MCF 10A (cell line): ENCODE data around the gene BUD23. TPM values are rescaled to one million over a fixed set of nuclear protein-coding genes. Genes with fewer than 3 reads are reported as not detected.
A peak's percentile ranks its signal among the peaks of the same experiment; 100 is the strongest.
"Not testable (repeated sequence)": the region's sequence is repeated elsewhere in the genome, so short reads cannot be mapped to it uniquely, and the experiment has no call there.

ENCODE experiments used
- BruUV-seq: library from RNA; stranded (reverse); fragments of 400-500 nt; replicated peaks from 2 replicates; lab custom pipeline; 2021; lab: Mats Ljungman, UMichigan
- CTCF ChIA-PET: fragments of 300-600 bp; sonication (Branson Sonifier 250); formaldehyde crosslinking; extraction: SDS; loops from one replicate; lab custom pipeline; 2021; ENCODE audit warnings: antibody characterized with exemption, inconsistent platforms; lab: Yijun Ruan, JAX
- POLR2A ChIA-PET: fragments of 300-600, 350-650 bp; sonication (Branson Sonifier 250); formaldehyde crosslinking; extraction: SDS; loops from one replicate; lab custom pipeline; 2020; ENCODE audit warnings: antibody characterized with exemption, inconsistent platforms; lab: Yijun Ruan, JAX
- DNase-seq: peaks from one replicate; pipeline ENCODE4 v3.0.0-alpha.2; 2018; ENCODE audit not compliant: unreplicated experiment
- H3K27ac Mint-ChIP-seq: one replicate; pipeline ENCODE4 v1.8.0; 2022; ENCODE audit warnings: mild to moderate bottlenecking, low read depth, mixed read lengths; ENCODE audit not compliant: unreplicated experiment
- H3K27me3 Mint-ChIP-seq: one replicate; pipeline ENCODE4 v1.8.0; 2022; ENCODE audit warnings: mixed read lengths; ENCODE audit not compliant: insufficient read depth, unreplicated experiment
- H3K36me3 Mint-ChIP-seq: one replicate; pipeline ENCODE4 v1.8.0; 2022; ENCODE audit warnings: mild to moderate bottlenecking, moderate library complexity, mixed read lengths; ENCODE audit not compliant: insufficient read depth, unreplicated experiment
- H3K4me1 Mint-ChIP-seq: one replicate; pipeline ENCODE4 v1.8.0; 2022; ENCODE audit warnings: mixed read lengths; ENCODE audit not compliant: insufficient read depth, unreplicated experiment
- H3K4me3 Mint-ChIP-seq: one replicate; pipeline ENCODE4 v1.8.0; 2022; ENCODE audit warnings: mild to moderate bottlenecking, moderate library complexity, mixed read lengths; ENCODE audit not compliant: unreplicated experiment
- H3K9me3 Mint-ChIP-seq: one replicate; pipeline ENCODE4 v1.8.0; 2022; ENCODE audit warnings: mixed read lengths; ENCODE audit not compliant: unreplicated experiment
- intact Hi-C: fragments of 100-400 bp; cut with micrococcal nuclease; formaldehyde crosslinking; loops from 2 replicates; pipeline ENCODE4 v1.14.1; 2022
- total RNA-seq: library from RNA; stranded (reverse); gene quantifications from 2 replicates; pipeline ENCODE4 v1.2.3, GENCODE V29; 2022
- TF ChIP-seq, protein P1 (sequence below): fragments of 200-600 bp; IDR thresholded peaks from one replicate; pipeline ENCODE4 v1.8.0; 2022; ENCODE audit warnings: antibody characterized with exemption, mild to moderate bottlenecking; ENCODE audit not compliant: unreplicated experiment

The BUD23 gene
- total RNA-seq, 1 experiment from 2014 or later = 81.9 TPM

DNA sequence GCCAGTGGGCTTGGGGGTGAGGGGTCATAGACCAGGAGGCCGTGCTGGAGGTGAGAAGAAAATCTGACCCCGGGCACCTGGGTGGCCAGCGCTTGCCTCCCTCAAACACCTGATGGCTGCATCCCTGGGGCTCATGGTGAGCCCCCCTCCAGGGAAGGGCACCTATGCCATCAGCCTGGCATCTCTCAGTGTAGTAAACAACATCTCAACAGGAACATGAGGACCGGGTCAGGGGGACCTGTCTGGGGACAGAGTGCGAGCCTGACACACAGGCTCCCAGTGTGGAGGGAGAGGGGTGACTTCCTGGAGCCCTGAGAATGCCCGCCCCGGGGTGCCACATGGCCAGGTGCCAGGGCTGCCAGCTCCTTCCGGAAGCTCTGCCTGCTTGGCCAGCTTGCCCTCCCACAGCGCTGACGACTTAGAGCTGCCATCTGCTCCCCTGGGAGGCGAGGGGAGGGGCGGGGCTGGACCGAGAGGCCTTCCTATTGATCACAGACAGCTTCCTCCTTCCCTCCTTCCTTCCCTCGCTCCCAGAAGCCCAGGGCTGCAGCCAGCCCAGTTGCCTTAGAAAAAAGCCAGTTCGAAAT lies 23.7 kb downstream of the BUD23 start:
- intact Hi-C loops = no loop called here
- peak; percentile 84 for DNase-seq
- H3K4me3 Mint-ChIP-seq = peak overlapping the region; percentile 33
- no peaks in the 10 kb centered on the region for H3K27me3 Mint-ChIP-seq
- peaks cover 20% of the 10 kb centered on the region for H3K4me1 Mint-ChIP-seq
- BruUV-seq = no TSS peak
- no peaks in the 10 kb centered on the region for H3K9me3 Mint-ChIP-seq
- CTCF ChIA-PET = interaction anchor here (0.6 to 1.8 kb wide), 5 partner anchors 7 to 160 kb away, joined by 3 to 5 read pairs (median 3); no protein-coding TSS in a partner anchor
- POLR2A ChIA-PET = interaction anchor here (0.8 to 2.4 kb wide), 4 partner anchors 8 to 27 kb away, joined by 3 to 18 read pairs (median 5); no protein-coding TSS in a partner anchor
- TF ChIP-seq, protein P1, sequence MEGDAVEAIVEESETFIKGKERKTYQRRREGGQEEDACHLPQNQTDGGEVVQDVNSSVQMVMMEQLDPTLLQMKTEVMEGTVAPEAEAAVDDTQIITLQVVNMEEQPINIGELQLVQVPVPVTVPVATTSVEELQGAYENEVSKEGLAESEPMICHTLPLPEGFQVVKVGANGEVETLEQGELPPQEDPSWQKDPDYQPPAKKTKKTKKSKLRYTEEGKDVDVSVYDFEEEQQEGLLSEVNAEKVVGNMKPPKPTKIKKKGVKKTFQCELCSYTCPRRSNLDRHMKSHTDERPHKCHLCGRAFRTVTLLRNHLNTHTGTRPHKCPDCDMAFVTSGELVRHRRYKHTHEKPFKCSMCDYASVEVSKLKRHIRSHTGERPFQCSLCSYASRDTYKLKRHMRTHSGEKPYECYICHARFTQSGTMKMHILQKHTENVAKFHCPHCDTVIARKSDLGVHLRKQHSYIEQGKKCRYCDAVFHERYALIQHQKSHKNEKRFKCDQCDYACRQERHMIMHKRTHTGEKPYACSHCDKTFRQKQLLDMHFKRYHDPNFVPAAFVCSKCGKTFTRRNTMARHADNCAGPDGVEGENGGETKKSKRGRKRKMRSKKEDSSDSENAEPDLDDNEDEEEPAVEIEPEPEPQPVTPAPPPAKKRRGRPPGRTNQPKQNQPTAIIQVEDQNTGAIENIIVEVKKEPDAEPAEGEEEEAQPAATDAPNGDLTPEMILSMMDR = no peak
- H3K36me3 Mint-ChIP-seq = peaks cover 34% of the 10 kb centered on the region
- H3K27ac Mint-ChIP-seq = no peak overlapping the region

DNA sequence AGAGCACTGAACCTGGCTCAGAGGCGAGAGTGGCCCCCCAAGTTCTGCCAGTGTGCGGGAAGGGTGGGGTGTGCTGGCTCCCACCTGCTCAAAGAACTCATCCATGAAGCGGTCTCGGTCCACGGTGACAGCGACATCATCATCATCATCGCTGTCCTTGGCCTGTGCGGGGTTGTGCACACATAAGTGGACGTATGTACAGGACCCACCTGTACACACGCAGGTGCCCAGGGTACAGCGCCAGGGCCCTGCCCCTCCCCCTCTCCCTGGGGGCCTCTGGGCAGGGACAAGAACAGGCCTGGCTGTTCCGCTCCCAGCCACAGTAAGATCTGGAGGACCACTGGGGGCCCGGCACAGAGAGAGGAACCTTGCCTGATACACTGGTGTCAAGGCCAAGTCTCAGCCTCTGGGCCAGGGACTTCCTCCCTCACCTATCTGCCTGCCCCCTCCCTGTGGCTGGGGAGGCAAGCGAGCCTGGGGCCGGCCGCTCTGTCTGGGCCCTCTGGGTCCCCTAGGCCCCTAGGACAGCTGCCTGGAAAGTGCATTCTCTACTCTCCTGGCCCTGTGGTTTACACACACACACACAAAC lies 25.7 kb downstream of the BUD23 start:
- peaks cover 27% of the 10 kb centered on the region for H3K36me3 Mint-ChIP-seq
- no TSS peak for BruUV-seq
- H3K27me3 Mint-ChIP-seq = no peaks in the 10 kb centered on the region
- no peak overlapping the region for H3K27ac Mint-ChIP-seq
- TF ChIP-seq, protein P1 = no peak
- peaks cover 25% of the 10 kb centered on the region for H3K4me1 Mint-ChIP-seq
- no peak for DNase-seq
- intact Hi-C loops = no loop called here
- no peaks in the 10 kb centered on the region for H3K9me3 Mint-ChIP-seq
- H3K4me3 Mint-ChIP-seq = no peak overlapping the region
- ChIA-PET POLR2A (interaction anchor here (0.7 kb wide), 1 partner anchor 124 kb away, joined by 3 read pairs; no protein-coding TSS in a partner anchor), CTCF (interaction anchor here (0.7 to 1.1 kb wide), 3 partner anchors 11 to 16 kb away, joined by 3 to 5 read pairs (median 4); no protein-coding TSS in a partner anchor)

DNA sequence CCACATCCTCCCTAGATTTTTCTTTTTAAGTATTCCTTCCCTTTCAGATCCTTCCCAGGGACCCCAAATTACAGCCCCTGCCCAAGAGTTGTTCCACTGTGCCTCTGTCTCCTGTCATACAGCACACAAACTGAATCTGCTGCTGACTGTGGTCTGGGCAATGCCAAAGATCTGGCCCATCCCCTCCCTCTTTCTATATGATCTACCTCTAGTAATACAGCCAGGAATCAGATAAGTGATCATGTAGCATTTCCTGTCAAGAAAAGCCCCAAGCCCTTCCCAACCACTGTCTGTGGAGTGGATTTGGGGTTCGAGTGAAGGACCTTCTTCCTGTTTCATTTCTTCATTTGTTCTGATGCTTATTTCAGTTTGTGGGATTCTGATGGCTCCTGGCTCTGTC lies 29.4 kb downstream of the BUD23 start:
- CTCF ChIA-PET = interaction anchor here (0.6 to 2.3 kb wide), 2 partner anchors 11 to 99 kb away, joined by 4 to 14 read pairs; no protein-coding TSS in a partner anchor
- no TSS peak for BruUV-seq
- Mint-ChIP-seq H3K27me3 (no peaks in the 10 kb centered on the region), H3K4me3 (no peak overlapping the region), H3K4me1 (peaks cover 17% of the 10 kb centered on the region), H3K27ac (no peak overlapping the region), H3K36me3 (peaks cover 9% of the 10 kb centered on the region), H3K9me3 (no peaks in the 10 kb centered on the region)
- intact Hi-C loops = no loop called here
- POLR2A ChIA-PET = interaction anchor here (0.7 to 1.1 kb wide), 2 partner anchors 13 kb away, joined by 3 to 4 read pairs; no protein-coding TSS in a partner anchor
- DNase-seq = no peak
- TF ChIP-seq, protein P1 = no peak

DNA sequence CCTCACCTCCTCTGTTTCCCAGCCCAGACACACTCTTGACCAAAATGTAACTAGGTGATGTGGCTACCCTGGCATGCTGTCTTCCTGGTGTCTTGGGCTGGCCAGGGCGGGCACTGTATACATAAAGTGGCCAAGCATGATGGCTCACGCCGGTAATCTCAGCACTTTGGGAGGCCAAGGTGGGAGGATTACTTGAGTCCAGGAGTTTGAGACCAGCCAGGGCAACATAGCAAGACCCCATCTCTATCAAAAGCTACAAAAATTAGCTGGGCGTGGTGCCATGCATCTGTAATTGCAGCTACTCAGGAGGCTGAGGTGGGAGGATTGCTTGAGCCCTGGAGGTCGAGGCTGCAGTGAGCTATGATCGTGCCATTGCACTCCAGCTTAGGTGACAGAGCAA lies 29.9 kb downstream of the BUD23 start:
- intact Hi-C loops, H3K4me3 Mint-ChIP-seq, BruUV-seq, H3K27ac Mint-ChIP-seq, H3K27me3 Mint-ChIP-seq, DNase-seq, H3K9me3 Mint-ChIP-seq: not testable (repeated sequence)
- ChIA-PET POLR2A (interaction anchor here (0.7 to 1.1 kb wide), 2 partner anchors 12 to 14 kb away, joined by 3 to 4 read pairs; no protein-coding TSS in a partner anchor), CTCF (interaction anchor here (0.7 to 1.8 kb wide), 5 partner anchors 8 to 106 kb away, joined by 3 to 9 read pairs (median 3); no protein-coding TSS in a partner anchor)
- peaks cover 22% of the 10 kb centered on the region for H3K4me1 Mint-ChIP-seq
- H3K36me3 Mint-ChIP-seq = peaks cover 11% of the 10 kb centered on the region
